A673 (cell line): ENCODE results near the gene CSRP1.

Experiments used
- EZH2 ChIP-seq: fragments of 200-600 bp; sonication (generic); IDR thresholded peaks from 2 replicates; pipeline ENCODE4 v1.6.1; 2017; ENCODE audit warnings: borderline replicate concordance, low read depth, mild to moderate bottlenecking, mixed read lengths, antibody characterized with exemption, low read length; ENCODE audit not compliant: poor library complexity, severe bottlenecking
- TF ChIP-seq, protein P1 (sequence below): fragments of 300-800, 200-600 bp; sonication (generic); conservative IDR thresholded peaks from 2 replicates; pipeline ENCODE4 v1.5.1; 2017; ENCODE audit warnings: low read depth, mild to moderate bottlenecking, antibody characterized with exemption, low read length, moderate library complexity, mixed read lengths

DNA sequence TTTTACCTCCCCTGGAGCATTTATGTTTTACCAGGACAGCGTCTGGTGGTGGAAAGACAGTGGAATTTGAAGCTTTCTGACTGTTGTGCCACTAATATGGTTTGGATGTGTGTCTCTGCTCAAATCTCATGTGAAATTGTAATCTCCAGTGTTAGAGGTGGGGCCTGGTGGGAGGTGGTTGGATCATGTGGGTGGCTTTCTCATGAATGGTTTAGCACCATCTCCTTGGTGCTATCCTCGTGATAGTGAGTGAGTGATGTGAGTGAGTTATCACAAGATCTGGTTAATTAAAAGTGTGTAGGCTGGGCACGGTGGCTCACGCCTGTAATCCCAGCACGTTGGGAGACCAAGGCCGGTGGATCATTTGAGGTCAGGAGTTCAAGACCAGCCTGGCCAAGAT lies 61.6 kb downstream of the CSRP1 start:
- TF ChIP-seq, protein P1, sequence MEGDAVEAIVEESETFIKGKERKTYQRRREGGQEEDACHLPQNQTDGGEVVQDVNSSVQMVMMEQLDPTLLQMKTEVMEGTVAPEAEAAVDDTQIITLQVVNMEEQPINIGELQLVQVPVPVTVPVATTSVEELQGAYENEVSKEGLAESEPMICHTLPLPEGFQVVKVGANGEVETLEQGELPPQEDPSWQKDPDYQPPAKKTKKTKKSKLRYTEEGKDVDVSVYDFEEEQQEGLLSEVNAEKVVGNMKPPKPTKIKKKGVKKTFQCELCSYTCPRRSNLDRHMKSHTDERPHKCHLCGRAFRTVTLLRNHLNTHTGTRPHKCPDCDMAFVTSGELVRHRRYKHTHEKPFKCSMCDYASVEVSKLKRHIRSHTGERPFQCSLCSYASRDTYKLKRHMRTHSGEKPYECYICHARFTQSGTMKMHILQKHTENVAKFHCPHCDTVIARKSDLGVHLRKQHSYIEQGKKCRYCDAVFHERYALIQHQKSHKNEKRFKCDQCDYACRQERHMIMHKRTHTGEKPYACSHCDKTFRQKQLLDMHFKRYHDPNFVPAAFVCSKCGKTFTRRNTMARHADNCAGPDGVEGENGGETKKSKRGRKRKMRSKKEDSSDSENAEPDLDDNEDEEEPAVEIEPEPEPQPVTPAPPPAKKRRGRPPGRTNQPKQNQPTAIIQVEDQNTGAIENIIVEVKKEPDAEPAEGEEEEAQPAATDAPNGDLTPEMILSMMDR, result no peak
- no peak for TF ChIP-seq EZH2
